H1 (cell line): ENCODE results near the gene ERI2.

Experiments
- EZH2 ChIP-seq: fragments of 200-600 bp; sonication (generic); IDR thresholded peaks from 2 replicates; pipeline ENCODE4 v1.7.1; 2012; ENCODE audit warnings: low read depth, mild to moderate bottlenecking, moderate library complexity, low read length, inconsistent platforms; ENCODE audit not compliant: severe bottlenecking
- MAFK ChIP-seq: IDR thresholded peaks from 2 replicates; pipeline ENCODE4 v1.6.1; 2012; ENCODE audit warnings: low read depth, mild to moderate bottlenecking, improper control_type of control experiment, low read length
- POLR2AphosphoS5 ChIP-seq: IDR thresholded peaks from 2 replicates; pipeline ENCODE4 v1.6.1; 2011; ENCODE audit warnings: low read depth, low read length
- RAD21 ChIP-seq, 2 experiments: IDR thresholded peaks in 1 of 2; conservative IDR thresholded peaks in 1 of 2; 2 replicates each; pipeline ENCODE4 v1.6.1; 2011; ENCODE audit warnings: low read depth in 2 of 2, low read length in 2 of 2, improper control_type of control experiment in 1 of 2, inconsistent platforms in 1 of 2, mild to moderate bottlenecking in 1 of 2, moderate library complexity in 1 of 2
- RXRA ChIP-seq: IDR thresholded peaks from 2 replicates; pipeline ENCODE4 v1.6.1; 2011; ENCODE audit warnings: low read depth, mild to moderate bottlenecking, low read length, moderate library complexity; ENCODE audit not compliant: insufficient read depth
- SP1 ChIP-seq: IDR thresholded peaks from 2 replicates; pipeline ENCODE4 v1.6.1; 2011; ENCODE audit warnings: low read depth, low read length
- TCF12 ChIP-seq: IDR thresholded peaks from 2 replicates; pipeline ENCODE4 v1.6.1; 2011; ENCODE audit warnings: low read depth, mild to moderate bottlenecking, low read length
- YY1 ChIP-seq: IDR thresholded peaks from 2 replicates; pipeline ENCODE4 v1.6.1; 2011; ENCODE audit warnings: low read depth, mild to moderate bottlenecking, low read length
- TF ChIP-seq, protein P1 (sequence below), 3 experiments: IDR thresholded peaks; 1 replicate in 2 of 3; 2 replicates in 1 of 3; pipeline versions ENCODE4 v1.5.1 to v1.6.1; 2011; ENCODE audit warnings: low read length in 3 of 3, mild to moderate bottlenecking in 3 of 3, inconsistent platforms in 2 of 3, low read depth in 1 of 3, moderate library complexity in 1 of 3; ENCODE audit not compliant: insufficient read depth in 1 of 3; ENCODE audit errors: control extremely low read depth in 1 of 3

DNA sequence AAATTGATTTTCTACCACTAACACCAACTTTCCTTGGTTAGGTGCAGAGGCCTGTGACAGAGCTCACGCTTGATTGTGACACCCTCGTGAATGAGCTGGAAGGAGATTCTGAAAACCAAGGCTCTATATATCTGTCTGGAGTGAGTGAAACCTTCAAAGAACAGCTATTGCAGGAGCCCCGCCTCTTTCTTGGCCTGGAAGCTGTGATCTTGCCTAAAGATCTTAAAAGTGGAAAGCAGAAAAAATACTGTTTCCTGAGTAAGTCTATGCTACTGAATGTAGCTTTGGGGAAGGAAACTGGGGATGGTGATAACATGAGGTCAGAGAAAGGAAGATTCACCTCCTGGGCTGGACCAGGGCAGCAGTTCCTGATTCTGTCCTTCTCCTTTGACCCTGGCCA is 38.3 kb upstream of the ERI2 start:
- TF ChIP-seq RXRA (no peak), TCF12 (no peak), SP1 (no peak), YY1 (no peak), POLR2AphosphoS5 (no peak), EZH2 (no peak), MAFK (no peak), RAD21 (IDR thresholded peaks at IDR 0.05 in 1 of 2, conservative IDR thresholded peaks at IDR 0.05 in 1 of 2; ENCODE audit: low read depth in 2 of 2, low read length in 2 of 2) (no peak)
- TF ChIP-seq, protein P1, sequence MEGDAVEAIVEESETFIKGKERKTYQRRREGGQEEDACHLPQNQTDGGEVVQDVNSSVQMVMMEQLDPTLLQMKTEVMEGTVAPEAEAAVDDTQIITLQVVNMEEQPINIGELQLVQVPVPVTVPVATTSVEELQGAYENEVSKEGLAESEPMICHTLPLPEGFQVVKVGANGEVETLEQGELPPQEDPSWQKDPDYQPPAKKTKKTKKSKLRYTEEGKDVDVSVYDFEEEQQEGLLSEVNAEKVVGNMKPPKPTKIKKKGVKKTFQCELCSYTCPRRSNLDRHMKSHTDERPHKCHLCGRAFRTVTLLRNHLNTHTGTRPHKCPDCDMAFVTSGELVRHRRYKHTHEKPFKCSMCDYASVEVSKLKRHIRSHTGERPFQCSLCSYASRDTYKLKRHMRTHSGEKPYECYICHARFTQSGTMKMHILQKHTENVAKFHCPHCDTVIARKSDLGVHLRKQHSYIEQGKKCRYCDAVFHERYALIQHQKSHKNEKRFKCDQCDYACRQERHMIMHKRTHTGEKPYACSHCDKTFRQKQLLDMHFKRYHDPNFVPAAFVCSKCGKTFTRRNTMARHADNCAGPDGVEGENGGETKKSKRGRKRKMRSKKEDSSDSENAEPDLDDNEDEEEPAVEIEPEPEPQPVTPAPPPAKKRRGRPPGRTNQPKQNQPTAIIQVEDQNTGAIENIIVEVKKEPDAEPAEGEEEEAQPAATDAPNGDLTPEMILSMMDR (IDR thresholded peaks at IDR 0.05; ENCODE audit: control extremely low read depth in 1 of 3, insufficient read depth in 1 of 3, low read depth in 1 of 3, low read length in 3 of 3): no peak
